Activated CD4-positive, alpha-beta T cell treated with anti-CD3 and anti-CD28 coated beads, Interleukin-2, amount 50 U/mL, for 24 hours (primary cell): ENCODE results near the gene SAMD3.
A peak's percentile ranks its signal among the peaks of the same experiment; 100 is the strongest.
"Not testable (repeated sequence)": the region's sequence is repeated elsewhere in the genome, so short reads cannot be mapped to it uniquely, and the experiment has no call there.

Experiments used
- DNase-seq, 2 donors: peaks; one replicate each; pipeline ENCODE4 v3.0.0-alpha.2; 2020; ENCODE audit warnings: low read depth in 1 of 2, low spot score in 1 of 2

Gene SAMD3

GRCh38 chr6:130211691-130212090, 11.1 kb downstream of the SAMD3 start:
- DNase-seq: no peak

- DNase-seq: no peak
These were observed 14.6 kb downstream of the SAMD3 start for GRCh38 chr6:130207979-130208649.

DNA sequence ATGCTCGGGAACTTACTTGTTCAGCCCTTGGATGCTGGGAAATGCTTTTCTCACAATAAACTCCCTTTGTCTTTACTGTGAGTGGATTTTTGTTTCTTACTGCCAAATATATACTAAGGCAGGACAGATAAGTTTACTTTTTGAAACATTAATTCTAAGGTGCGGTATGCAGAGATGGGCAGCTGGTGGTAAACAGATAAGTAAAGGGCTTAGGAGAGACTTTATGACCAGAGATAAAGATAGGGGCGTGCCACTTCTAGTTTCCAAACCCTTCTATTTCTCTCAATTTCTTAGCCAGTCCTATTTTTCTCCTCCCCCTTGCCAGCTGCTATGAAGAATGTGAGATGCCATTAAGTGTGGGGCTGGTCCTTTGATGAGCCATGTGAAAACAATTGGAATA, 16.3 kb downstream of the SAMD3 start:
- no peak for DNase-seq

DNA sequence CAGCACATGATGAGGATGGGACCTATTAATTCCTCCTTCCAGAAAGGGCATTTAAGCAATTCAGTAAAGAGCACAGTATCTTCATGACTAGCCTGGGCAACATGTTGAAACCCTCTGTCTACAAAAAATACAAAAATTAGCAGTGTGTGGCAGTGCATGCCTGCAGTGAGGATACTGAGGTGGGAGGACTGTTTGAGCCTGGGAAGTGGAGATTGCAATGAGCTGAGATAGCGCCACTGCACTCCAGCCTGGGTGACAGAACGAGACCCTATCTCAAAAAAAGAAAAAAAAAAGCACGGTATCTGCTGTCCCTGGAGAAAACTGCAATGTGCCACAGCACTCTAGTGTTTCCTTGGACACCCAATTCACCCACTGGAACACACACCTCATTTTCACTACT, 18.4 kb downstream of the SAMD3 start:
- no peak for DNase-seq

DNA sequence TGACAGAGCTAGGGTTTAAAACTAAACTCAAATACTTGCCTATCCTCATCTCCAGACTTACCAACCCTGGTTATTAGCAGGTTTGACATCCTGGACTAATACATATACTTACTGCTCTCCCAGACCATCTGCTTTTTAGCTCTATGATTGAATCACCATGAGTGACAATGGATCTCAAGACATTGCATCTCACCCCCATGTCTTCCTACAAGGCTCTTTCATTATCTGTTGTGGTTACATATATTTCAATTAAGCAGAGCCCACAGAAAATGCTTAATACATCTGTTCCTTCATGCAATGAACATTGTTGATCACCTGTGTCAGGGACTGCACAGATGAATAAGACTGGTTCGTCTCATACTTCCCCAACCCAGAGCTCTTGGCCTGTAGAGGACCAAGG, 19.4 kb downstream of the SAMD3 start:
- DNase-seq: no peak

DNA sequence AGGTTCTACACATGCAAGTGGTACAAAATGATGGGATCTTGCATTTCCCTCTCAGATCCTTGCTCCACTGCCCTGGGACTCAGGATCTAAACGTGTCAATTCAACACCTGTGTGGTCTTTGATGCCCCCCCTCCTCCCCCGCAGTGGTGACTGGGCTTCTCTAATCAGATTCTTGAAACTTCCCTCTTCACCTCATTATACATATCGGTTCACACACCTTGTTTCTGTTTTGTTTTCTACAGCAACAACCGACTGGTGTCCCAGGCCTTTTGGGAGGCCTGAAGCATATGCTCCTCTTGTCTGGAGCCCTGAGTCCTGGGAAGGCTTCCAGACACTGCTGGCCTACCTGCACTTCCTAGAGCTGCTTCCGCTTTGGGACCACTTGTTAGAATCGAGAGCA, 20.0 kb downstream of the SAMD3 start:
- peak in 1 of 2 donors; percentile 17 for DNase-seq

DNA sequence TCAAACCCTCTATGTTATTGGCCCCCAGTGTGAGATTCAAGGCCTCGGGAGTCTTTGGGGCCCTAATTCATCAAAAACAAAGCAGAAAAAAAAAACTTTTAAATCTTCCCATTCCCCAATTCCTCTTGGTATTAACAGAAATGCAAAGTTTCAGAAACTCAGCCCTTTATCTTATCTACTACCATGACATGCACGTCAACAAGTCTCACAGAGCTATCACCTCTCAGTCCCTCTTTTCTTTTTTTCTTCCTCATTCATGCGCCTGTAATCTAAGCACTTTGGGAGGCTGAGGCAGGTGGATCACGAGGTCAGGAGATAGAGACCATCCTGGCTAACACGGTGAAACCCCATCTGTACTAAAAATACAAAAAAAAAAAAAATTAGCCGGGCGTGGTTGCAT, 22.7 kb downstream of the SAMD3 start:
- DNase-seq: no peak

GRCh38 chr6:130198483-130199035, 24.2 kb downstream of the SAMD3 start:
- DNase-seq: no peak

GRCh38 chr6:130197816-130198482, 24.8 kb downstream of the SAMD3 start:
- DNase-seq: not testable (repeated sequence)

GRCh38 chr6:130194434-130194833, 28.3 kb downstream of the SAMD3 start:
- DNase-seq: not testable (repeated sequence)

DNA sequence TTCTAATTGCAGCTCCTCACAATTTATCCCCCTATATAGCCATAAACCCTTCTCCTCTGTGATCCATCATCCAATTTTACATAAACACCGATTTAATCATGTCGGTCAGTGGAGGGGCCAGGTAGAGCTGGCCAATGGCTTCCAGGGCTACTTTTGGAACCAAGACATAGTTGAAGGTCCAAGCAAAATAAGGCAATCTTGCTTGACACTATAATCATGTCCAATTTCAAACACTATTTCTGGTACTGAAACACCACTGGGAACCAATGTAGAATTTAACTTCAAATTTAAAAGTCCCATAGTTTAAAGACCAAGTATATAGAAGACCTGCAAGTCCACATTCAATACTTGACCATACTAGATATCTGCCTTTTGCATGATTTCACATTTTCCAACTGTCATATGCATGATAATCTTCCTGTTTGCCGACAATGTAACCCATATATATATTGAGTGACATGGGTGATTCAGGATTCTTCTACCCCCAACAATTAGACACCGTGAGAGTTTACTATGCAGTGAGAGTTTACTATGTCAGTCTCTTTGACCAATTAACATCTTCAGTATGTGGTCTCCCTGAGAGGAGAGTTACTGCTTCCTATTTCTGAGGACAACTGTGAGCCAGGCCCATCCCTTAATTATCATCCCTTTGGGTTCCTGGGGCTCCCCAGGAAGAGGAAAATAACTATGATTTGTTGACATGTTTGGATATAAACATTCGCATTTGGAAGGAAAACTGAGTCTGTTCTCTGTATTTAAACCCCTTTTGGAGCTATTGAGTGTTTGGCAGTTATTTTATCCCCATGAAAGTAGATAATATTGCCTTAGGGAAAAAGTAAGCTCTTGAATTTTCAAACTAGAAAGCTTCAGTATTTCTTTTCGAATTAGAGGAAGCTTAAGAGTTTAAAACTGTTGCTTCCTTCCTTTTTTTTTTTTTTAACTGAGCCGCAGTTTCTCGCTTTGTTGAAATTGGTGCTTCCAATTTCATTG, 31.8 kb downstream of the SAMD3 start:
- DNase-seq: no peak

DNA sequence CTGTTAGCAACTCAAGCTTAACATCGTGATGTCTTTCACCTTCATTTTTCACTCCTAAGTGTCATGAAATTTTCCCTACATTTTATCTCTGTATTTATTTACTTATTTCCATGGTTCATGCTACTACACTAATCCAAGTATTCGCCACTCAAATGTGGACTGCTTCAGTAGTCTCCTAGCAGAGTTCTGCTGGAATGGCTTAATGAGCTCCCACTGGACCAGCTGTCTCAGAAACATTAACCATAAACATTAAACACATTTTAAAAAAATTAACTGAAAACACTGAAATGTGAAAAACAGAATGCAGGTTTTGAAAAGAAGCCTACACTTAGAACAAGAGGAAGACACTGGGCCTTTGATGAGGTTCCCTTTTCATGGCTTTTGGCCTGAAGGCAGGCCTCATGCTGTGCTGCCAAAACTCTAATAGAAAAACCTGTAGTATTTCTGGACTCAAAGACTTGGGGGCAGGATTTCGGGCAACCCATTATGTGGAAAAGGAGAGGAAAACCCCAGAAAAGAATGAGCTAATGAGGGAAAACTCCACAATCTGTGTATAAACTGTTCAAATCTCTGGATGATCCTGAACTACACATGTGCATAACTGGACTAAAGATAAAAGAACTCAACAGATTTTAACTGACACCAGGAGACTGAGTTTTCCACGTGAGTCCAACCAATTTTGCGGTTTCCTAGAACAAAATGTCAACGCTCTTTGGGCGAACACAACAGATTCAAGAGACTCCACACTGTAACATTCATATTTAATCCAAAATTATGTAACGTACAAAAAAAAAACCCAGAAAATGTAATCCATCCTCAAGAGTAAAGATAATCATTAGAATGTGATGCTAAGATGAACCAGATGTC, 33.0 kb downstream of the SAMD3 start:
- no peak for DNase-seq

GRCh38 chr6:130188207-130188899, 34.4 kb downstream of the SAMD3 start:
- DNase-seq: no peak

DNA sequence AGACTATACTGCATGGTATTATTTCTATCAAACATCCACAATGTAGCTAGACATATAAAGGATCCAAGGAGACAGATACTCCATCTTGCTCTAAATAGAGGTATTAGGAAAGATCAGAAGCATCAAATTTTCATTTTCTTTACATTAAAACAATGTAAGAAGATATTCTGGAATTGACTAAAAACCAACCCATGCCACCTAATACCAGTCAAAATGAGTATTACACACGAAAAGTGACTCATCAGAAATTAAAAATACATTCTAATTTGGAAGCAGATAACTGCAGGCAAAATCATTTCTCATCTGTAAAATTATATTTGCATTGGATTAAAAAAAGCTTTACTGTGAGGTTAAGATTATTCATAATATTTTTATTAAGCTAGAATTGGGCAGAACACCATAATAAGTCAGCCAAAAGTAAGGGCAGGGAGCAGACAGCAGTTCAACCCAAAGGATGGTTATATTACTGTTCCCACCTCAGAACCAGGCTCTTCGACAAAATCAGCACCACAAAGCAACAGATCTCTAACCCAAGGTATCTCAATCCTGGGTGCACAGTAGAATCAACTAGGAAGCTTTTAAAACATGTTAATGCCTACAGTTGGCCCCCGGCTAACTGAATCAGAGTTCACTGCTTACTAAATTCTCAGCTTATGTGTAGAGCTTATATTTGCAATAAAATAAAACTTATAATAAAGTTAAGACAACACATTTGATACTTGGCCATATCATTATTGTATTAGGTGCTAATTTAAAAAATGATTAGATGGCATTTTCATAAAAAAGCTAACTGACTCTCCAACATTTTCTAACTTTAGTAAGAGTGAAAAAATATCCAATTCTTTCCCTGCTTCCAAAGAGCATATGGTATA, 35.2 kb downstream of the SAMD3 start:
- DNase-seq: no peak

GRCh38 chr6:130185658-130186057, 37.1 kb downstream of the SAMD3 start:
- no peak for DNase-seq

GRCh38 chr6:130183271-130184222, 39.2 kb downstream of the SAMD3 start:
- DNase-seq: no peak

- DNase-seq: no peak
These were observed 40.3 kb downstream of the SAMD3 start for GRCh38 chr6:130182466-130182865.

GRCh38 chr6:130178692-130179091, 44.1 kb downstream of the SAMD3 start:
- no peak for DNase-seq
